Neural cell (in vitro differentiated cells): ENCODE results near the gene TMEM181.

Source experiments
- CTCF ChIP-seq: fragments of 450-650 bp; IDR thresholded peaks from 2 replicates; pipeline ENCODE4 v1.5.1; 2014; ENCODE audit warnings: antibody characterized with exemption, mild to moderate bottlenecking, moderate library complexity; ENCODE audit not compliant: poor library complexity, severe bottlenecking
- EP300 ChIP-seq: fragments of 450-650 bp; conservative IDR thresholded peaks from 2 replicates; pipeline ENCODE4 v1.6.1; 2014; ENCODE audit warnings: antibody characterized with exemption, mild to moderate bottlenecking, moderate library complexity; ENCODE audit not compliant: poor library complexity, severe bottlenecking
- EZH2 ChIP-seq: fragments of 200-600, 300-800 bp; shearing (Covaris generic), sonication (generic); IDR thresholded peaks from 2 replicates; pipeline ENCODE4 v1.6.1; 2014; ENCODE audit warnings: antibody characterized with exemption, low read length, borderline replicate concordance, mild to moderate bottlenecking; ENCODE audit not compliant: insufficient read depth, poor library complexity, severe bottlenecking
- MXI1 ChIP-seq: fragments of 450-650 bp; conservative IDR thresholded peaks from 2 replicates; pipeline ENCODE4 v1.6.1; 2014; ENCODE audit warnings: antibody characterized with exemption, mild to moderate bottlenecking; ENCODE audit not compliant: poor library complexity, severe bottlenecking
- POLR2AphosphoS5 ChIP-seq: IDR thresholded peaks from 2 replicates; pipeline ENCODE4 v1.6.1; 2012
- TAF1 ChIP-seq: IDR thresholded peaks from 2 replicates; pipeline ENCODE4 v1.6.1; 2012; ENCODE audit warnings: low read depth

GRCh38 chr6:158667360-158667981, 107.6 kb downstream of the TMEM181 start:
- TF ChIP-seq POLR2AphosphoS5 (no peak), CTCF (no peak), EZH2 (no peak), EP300 (no peak), MXI1 (no peak), TAF1 (no peak)
